NB4 (cell line): ENCODE data around the gene METTL4.

Experiments
- DNase-seq: peaks from one replicate; pipeline ENCODE4 v3.0.0; 2010; ENCODE audit warnings: low read depth
- H3K4me3 ChIP-seq: one replicate; pipeline ENCODE4 v1.5.1; 2011; ENCODE audit warnings: mild to moderate bottlenecking, low read depth, low read length, moderate library complexity
- MYC ChIP-seq: IDR thresholded peaks from 2 replicates; pipeline ENCODE4 v1.6.1; 2011; ENCODE audit warnings: low read depth, low read length
- POLR2A ChIP-seq: IDR thresholded peaks from 2 replicates; pipeline ENCODE4 v1.6.1; 2011; ENCODE audit warnings: mild to moderate bottlenecking; ENCODE audit not compliant: insufficient read length; ENCODE audit errors: extremely low read depth
- TF ChIP-seq, protein P1 (sequence below): IDR thresholded peaks from 2 replicates; pipeline ENCODE4 v1.6.1; 2011; ENCODE audit warnings: low read depth, low read length
- TF ChIP-seq, protein P2 (sequence below): IDR thresholded peaks from one replicate; pipeline ENCODE4 v1.5.1; 2012; ENCODE audit warnings: low read depth, low read length

METTL4 gene

DNA sequence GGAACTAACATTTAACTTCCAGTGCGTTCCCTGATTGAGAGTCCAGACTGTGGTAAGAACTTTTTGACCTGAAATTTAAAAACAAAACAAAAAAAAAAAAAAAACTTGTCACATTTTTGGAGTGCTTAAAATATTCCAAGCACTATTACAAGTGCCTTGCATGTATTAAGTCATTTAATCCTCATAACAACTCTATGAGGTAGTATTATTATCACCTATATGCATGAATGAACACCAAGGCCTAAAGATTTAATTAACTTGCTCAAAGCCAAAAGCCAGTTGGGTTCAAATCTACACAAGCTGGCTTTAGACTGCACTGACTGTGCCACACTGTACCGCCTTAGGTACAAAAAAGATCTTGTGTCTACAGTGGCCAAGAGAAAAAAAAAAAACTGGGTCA lies 35.2 kb downstream of the METTL4 start:
- no peak overlapping the region for H3K4me3 ChIP-seq
- TF ChIP-seq POLR2A, result no peak
- TF ChIP-seq, protein P1, sequence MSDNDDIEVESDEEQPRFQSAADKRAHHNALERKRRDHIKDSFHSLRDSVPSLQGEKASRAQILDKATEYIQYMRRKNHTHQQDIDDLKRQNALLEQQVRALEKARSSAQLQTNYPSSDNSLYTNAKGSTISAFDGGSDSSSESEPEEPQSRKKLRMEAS, result no peak
- TF ChIP-seq, protein P2, sequence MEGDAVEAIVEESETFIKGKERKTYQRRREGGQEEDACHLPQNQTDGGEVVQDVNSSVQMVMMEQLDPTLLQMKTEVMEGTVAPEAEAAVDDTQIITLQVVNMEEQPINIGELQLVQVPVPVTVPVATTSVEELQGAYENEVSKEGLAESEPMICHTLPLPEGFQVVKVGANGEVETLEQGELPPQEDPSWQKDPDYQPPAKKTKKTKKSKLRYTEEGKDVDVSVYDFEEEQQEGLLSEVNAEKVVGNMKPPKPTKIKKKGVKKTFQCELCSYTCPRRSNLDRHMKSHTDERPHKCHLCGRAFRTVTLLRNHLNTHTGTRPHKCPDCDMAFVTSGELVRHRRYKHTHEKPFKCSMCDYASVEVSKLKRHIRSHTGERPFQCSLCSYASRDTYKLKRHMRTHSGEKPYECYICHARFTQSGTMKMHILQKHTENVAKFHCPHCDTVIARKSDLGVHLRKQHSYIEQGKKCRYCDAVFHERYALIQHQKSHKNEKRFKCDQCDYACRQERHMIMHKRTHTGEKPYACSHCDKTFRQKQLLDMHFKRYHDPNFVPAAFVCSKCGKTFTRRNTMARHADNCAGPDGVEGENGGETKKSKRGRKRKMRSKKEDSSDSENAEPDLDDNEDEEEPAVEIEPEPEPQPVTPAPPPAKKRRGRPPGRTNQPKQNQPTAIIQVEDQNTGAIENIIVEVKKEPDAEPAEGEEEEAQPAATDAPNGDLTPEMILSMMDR, result no peak
- TF ChIP-seq MYC, result no peak
- DNase-seq, result no peak

DNA sequence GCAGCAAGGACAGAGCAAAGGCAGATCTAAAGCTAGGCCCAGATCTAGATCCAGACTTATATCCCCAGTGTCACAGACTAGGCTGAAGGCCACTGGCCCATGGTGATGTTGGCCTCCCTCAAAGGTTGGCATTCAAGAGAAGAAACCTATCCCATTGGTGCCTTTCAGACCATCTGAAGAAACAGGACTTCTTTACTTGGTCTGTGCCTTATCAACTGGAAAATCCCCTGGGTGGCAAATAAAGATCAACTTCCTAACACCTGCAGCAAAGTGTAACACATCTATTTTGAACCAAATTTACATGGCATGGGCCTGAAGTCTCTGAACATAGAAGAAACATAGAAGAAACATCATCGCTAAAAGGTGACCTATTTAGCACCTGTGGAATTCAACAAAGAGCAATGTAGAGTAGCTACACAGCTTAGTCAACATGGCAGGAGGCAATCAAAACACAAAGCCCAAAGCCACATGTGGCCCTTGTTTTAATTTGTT lies 35.8 kb downstream of the METTL4 start:
- no peak for DNase-seq
- H3K4me3 ChIP-seq, result no peak overlapping the region
- TF ChIP-seq, protein P1, result no peak
- TF ChIP-seq MYC, result no peak
- no peak for TF ChIP-seq POLR2A
- TF ChIP-seq, protein P2, result no peak

DNA sequence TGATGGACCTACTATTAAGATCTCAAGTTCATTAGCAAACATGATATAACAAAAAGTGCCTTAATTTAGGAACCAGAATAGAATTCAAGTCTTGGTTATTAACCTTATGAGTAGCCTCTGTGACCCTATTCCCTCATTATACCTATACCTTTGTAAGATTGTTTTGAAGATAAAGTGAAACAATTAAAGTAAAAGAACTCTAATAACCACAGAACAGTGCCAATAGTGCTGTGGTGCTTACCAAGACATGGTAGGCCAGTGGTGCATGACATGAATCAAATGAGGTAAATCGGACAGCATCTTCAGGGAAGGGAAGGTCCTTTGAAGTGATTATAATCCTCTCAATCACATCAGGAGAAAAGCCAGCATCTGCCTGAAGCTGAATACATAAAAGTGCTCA lies 36.4 kb downstream of the METTL4 start:
- DNase-seq, result no peak
- TF ChIP-seq, protein P2, result no peak
- no peak overlapping the region for H3K4me3 ChIP-seq

DNA sequence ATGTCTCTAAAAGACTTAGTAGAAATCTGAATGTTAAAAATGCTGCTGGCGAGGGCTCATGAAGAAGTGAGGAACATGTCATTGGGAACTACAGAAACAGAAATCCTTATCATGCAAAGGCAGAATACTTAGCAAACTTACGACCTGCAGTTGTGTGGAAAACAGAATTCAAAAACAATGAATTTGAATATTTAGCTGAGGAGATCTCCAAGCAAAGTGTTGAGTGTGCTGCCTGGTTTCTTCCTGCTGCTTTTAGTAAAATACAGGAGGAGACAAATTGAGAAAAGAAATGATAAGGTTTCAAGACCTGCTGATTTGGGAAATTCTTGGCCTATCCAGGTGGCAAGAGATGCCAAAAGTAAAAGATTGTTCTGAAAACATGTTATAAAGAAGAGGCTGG lies 38.5 kb downstream of the METTL4 start:
- no peak for DNase-seq
- no peak overlapping the region for H3K4me3 ChIP-seq
- no peak for TF ChIP-seq POLR2A
- TF ChIP-seq, protein P2, result no peak
- TF ChIP-seq, protein P1, result no peak
- TF ChIP-seq MYC, result no peak

DNA sequence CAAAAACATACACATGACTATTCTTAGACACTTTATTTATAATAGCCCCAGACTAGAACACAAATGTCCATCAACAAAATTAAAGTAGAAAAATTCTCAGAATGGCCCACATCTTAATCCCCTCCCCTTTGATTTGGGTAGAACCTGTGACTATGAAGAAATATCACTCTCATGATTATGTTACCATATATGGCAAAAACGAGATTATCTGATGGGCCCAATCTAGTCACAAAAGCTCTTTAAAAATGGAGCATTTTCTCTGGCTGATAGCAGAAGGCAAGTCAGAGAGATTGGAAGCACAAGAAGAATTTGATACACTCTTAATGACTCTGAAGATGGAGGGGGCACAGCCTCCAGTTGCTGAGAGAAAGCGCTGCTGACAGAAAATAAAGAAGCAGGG lies 39.6 kb downstream of the METTL4 start:
- no peak overlapping the region for H3K4me3 ChIP-seq
- TF ChIP-seq POLR2A (no peak), MYC (no peak)
- TF ChIP-seq, protein P1, result no peak
- TF ChIP-seq, protein P2, result no peak
- no peak for DNase-seq

DNA sequence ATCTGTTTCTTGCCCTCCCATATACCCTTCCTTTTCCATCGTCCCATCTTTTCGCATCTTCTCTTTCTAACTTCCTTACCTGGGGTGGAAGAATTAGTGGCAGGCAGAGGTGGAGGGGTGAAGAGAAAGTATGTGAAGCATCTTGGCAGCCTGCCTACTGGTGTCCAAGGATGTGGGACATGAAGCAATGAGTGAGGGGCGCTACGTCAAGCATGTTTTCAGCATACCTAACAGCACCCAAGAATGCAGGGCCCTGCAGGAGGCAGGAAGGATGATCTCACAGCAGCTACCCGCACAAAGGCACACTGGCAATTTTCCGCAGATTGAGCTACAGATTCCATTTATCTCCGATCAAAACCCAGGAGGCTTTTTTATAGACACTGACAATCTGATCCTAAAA lies 42.2 kb downstream of the METTL4 start:
- no peak for DNase-seq
- H3K4me3 ChIP-seq, result no peak overlapping the region
- TF ChIP-seq, protein P2, result no peak
- no peak for TF ChIP-seq MYC
